ENCODE data around the gene PCK2. TPM values are rescaled to one million over a fixed set of nuclear protein-coding genes. Genes with fewer than 3 reads are reported as not detected.
A peak's percentile ranks its signal among the peaks of the same experiment; 100 is the strongest.
"Not testable (repeated sequence)": the region's sequence is repeated elsewhere in the genome, so short reads cannot be mapped to it uniquely, and the experiment has no call there.

Gene PCK2
- total RNA-seq, result 68.7 and 76.5 TPM in 2 replicates
- polyA plus RNA-seq, result 75.0 and 88.8 TPM in 2 replicates

- TF ChIP-seq CTCF (IDR thresholded peaks at IDR 0.05; ENCODE audit: poor library complexity), result no peak
- TF ChIP-seq EZH2 (IDR thresholded peaks at IDR 0.05; ENCODE audit: borderline replicate concordance), result no peak
- TF ChIP-seq EZH2phosphoT487 (IDR thresholded peaks at IDR 0.05; ENCODE audit: low read depth, severe bottlenecking, unreplicated experiment), result no peak
- Histone ChIP-seq H3K4me2 (peak within 1 kb of the TSS; percentile 84), H3K27ac (peak within 1 kb of the TSS; percentile 95), H3K9me3 (ENCODE audit: low read depth) (no peaks in the 10 kb centered on the region), H3K36me3 (replicated peaks; ENCODE audit: insufficient read depth, low read depth) (no peaks in the 10 kb centered on the region), H3K27me3 (no peaks in the 10 kb centered on the region), H2AFZ (peak within 1 kb of the TSS; percentile 73), H3K4me1 (ENCODE audit: insufficient read depth) (peaks cover 12% of the 10 kb centered on the region), H4K20me1 (ENCODE audit: insufficient read depth, poor library complexity, severe bottlenecking) (no peaks in the 10 kb centered on the region), H3K79me2 (peaks cover 27% of the 10 kb centered on the region), H3K9me2 (replicated peaks; ENCODE audit: insufficient read depth) (no peaks in the 10 kb centered on the region), H3K4me3 (peak within 1 kb of the TSS; percentile 84)
- peak; percentile 95 for DNase-seq (ENCODE audit: low spot score)
- 1% methylated on average over 20 of the region's 68 CpGs for WGBS (ENCODE audit: low lambda C conversion rate, missing lambda C conversion rate)
These were observed at the start of gene PCK2 for GRCh38 chr14:24093901-24094840. PCK2 (plus strand) TSS chr14:24094311; CDS start chr14:24094406, 95 bp downstream.

GRCh38 chr14:24049002-24049401 is 45.1 kb upstream of the PCK2 start:
- 91% methylated on average over 2 of the region's 2 CpGs for WGBS (ENCODE audit: low lambda C conversion rate, missing lambda C conversion rate)
- H2AFZ ChIP-seq, result not testable (repeated sequence)

GRCh38 chr14:24050753-24051152 is 43.4 kb upstream of the PCK2 start:
- not testable (repeated sequence) for H3K4me3 ChIP-seq; H2AFZ ChIP-seq; H3K36me3 ChIP-seq (replicated peaks; ENCODE audit: insufficient read depth, low read depth); H3K9me2 ChIP-seq (replicated peaks; ENCODE audit: insufficient read depth); DNase-seq (ENCODE audit: low spot score); H3K9me3 ChIP-seq (ENCODE audit: low read depth); H4K20me1 ChIP-seq (ENCODE audit: insufficient read depth, poor library complexity, severe bottlenecking); H3K79me2 ChIP-seq; H3K27ac ChIP-seq; H3K27me3 ChIP-seq
- 68% methylated on average over 8 of the region's 8 CpGs for WGBS (ENCODE audit: low lambda C conversion rate, missing lambda C conversion rate)
- Histone ChIP-seq H3K4me1 (ENCODE audit: insufficient read depth) (peaks cover 11% of the 10 kb centered on the region), H3K4me2 (peak overlapping the region; percentile 100)

More at GRCh38 chr14:24049002-24049401, 45.1 kb upstream of the PCK2 start:
- not testable (repeated sequence) for DNase-seq (ENCODE audit: low spot score); H4K20me1 ChIP-seq (ENCODE audit: insufficient read depth, poor library complexity, severe bottlenecking); H3K27ac ChIP-seq; H3K9me3 ChIP-seq (ENCODE audit: low read depth); H3K9me2 ChIP-seq (replicated peaks; ENCODE audit: insufficient read depth); H3K27me3 ChIP-seq; H3K4me3 ChIP-seq; H3K79me2 ChIP-seq; H3K4me2 ChIP-seq; H3K36me3 ChIP-seq (replicated peaks; ENCODE audit: insufficient read depth, low read depth)
- peaks cover 11% of the 10 kb centered on the region for H3K4me1 ChIP-seq (ENCODE audit: insufficient read depth)

GRCh38 chr14:24051176-24051788 is 42.8 kb upstream of the PCK2 start:
- 17% methylated on average over 18 of the region's 20 CpGs for WGBS (ENCODE audit: low lambda C conversion rate, missing lambda C conversion rate)
- Histone ChIP-seq H4K20me1 (ENCODE audit: insufficient read depth, poor library complexity, severe bottlenecking) (no peaks in the 10 kb centered on the region), H3K4me1 (ENCODE audit: insufficient read depth) (peaks cover 11% of the 10 kb centered on the region), H3K4me2 (peak overlapping the region; percentile 100), H3K27me3 (peaks cover 7% of the 10 kb centered on the region), H3K4me3 (peak overlapping the region; percentile 65), H3K27ac (peak overlapping the region; percentile 46), H3K9me3 (ENCODE audit: low read depth) (no peaks in the 10 kb centered on the region), H3K36me3 (replicated peaks; ENCODE audit: insufficient read depth, low read depth) (no peaks in the 10 kb centered on the region), H3K9me2 (replicated peaks; ENCODE audit: insufficient read depth) (no peaks in the 10 kb centered on the region), H2AFZ (peak overlapping the region; percentile 99), H3K79me2 (no peaks in the 10 kb centered on the region)
- TF ChIP-seq EZH2 (IDR thresholded peaks at IDR 0.05; ENCODE audit: borderline replicate concordance), result no peak
- no peak for TF ChIP-seq CTCF (IDR thresholded peaks at IDR 0.05; ENCODE audit: poor library complexity)
- TF ChIP-seq EZH2phosphoT487 (IDR thresholded peaks at IDR 0.05; ENCODE audit: low read depth, severe bottlenecking, unreplicated experiment), result no peak
- DNase-seq (ENCODE audit: low spot score), result no peak
